Activated T-helper 17 cell treated with anti-CD3 and anti-CD28 coated beads, Interleukin-2, amount 50 U/mL, for 72 hours (primary cell): ENCODE results near the gene RNF130. TPM values are rescaled to one million over a fixed set of nuclear protein-coding genes. Genes with fewer than 3 reads are reported as not detected.

Source experiments
- ATAC-seq: fragments of 150-1000 bp; cut with Tn5 transposase; replicated peaks from 2 replicates; pipeline ENCODE4 v1.10.0; 2021; ENCODE audit warnings: mild to moderate bottlenecking, moderate library complexity
- H3K27ac Mint-ChIP-seq: one replicate; pipeline ENCODE4 v1.8.0; 2022; ENCODE audit warnings: mixed read lengths
- H3K27me3 Mint-ChIP-seq: one replicate; pipeline ENCODE4 v1.8.0; 2022; ENCODE audit warnings: mixed read lengths
- H3K36me3 Mint-ChIP-seq: one replicate; pipeline ENCODE4 v1.8.0; 2022; ENCODE audit warnings: low read depth, mild to moderate bottlenecking, mixed read lengths
- H3K4me1 Mint-ChIP-seq: one replicate; pipeline ENCODE4 v1.8.0; 2022; ENCODE audit warnings: mixed read lengths
- H3K4me3 Mint-ChIP-seq: one replicate; pipeline ENCODE4 v1.8.0; 2022; ENCODE audit warnings: mild to moderate bottlenecking, mixed read lengths
- H3K9me3 Mint-ChIP-seq: one replicate; pipeline ENCODE4 v1.8.0; 2022; ENCODE audit warnings: mixed read lengths
- total RNA-seq, 2 donors: library from RNA; stranded (reverse); gene quantifications; one replicate each; pipeline ENCODE4 v1.2.3, GENCODE V29; 2022

The RNF130 gene
- total RNA-seq, 2 donors from 2014 or later: 9.0 TPM

DNA sequence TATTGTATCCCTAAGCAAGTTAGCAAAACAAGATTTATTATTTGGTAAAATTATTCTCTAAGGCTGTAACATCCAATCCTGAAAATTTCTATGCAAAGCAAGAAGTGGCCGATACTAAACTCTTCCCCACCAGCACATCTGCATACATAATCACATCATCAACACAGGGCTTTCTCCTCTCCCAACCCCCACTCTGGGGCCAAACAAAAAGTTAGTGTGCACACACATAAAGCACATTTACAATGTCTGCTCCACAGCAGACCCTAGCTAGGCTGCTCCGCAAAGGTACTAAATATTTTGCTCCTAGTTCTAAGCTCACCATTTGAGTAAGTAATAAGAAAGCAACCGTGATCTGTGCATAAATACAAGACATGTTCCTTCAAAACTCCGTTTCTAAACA is 3.6 kb downstream of the RNF130 start:
- ATAC-seq: no peak
- peaks cover 4% of the 10 kb centered on the region for H3K4me1 Mint-ChIP-seq
- H3K27me3 Mint-ChIP-seq: no peaks in the 10 kb centered on the region
- H3K36me3 Mint-ChIP-seq: no peaks in the 10 kb centered on the region
- H3K27ac Mint-ChIP-seq: no peak overlapping the region
- no peaks in the 10 kb centered on the region for H3K9me3 Mint-ChIP-seq
- H3K4me3 Mint-ChIP-seq: no peak overlapping the region

DNA sequence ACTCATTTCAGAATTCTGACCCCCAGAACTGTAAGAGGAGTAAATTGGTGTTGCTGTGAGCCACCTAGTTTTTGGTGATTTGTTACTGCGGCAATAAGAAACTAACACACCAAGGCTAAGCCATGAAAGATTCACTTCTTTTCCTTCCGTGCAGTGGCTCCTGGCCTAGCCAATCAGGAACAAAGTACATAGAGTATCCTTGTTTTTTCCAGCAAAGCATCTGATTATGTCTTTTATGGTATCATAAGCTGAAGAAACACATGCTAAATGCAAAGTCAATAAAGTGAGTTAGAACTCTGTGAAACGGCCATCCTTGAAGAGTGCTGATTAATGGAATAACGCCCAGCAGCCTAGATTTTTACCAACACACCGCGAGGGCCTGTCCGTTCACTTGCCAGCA is 11.4 kb downstream of the RNF130 start:
- H3K9me3 Mint-ChIP-seq: no peaks in the 10 kb centered on the region

DNA sequence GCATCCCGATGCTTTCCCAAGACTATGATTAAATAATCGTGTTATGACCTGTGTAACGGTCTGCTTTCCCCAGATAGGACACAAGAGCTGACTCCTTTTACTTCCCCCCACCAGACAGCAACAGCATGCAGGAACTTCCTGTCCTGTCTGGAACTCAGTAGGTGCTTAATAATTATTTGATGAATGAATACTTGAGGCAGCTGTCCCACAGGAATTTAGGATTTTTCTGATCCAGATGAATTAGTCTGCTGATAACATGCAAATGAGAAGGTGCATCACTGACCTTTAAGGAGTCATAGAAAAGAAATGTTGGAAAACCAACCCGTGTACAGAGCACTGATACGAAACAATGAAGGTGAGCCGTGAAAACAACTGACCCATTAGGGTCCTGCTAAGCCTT is 12.2 kb downstream of the RNF130 start:
- no peaks in the 10 kb centered on the region for H3K9me3 Mint-ChIP-seq
- no peaks in the 10 kb centered on the region for H3K27me3 Mint-ChIP-seq
- peaks cover 4% of the 10 kb centered on the region for H3K4me1 Mint-ChIP-seq
- ATAC-seq: no peak
- H3K4me3 Mint-ChIP-seq: no peak overlapping the region
- H3K36me3 Mint-ChIP-seq: no peaks in the 10 kb centered on the region
- no peak overlapping the region for H3K27ac Mint-ChIP-seq

More for the DNA sequence above, 11.4 kb downstream of the RNF130 start:
- no peak overlapping the region for H3K27ac Mint-ChIP-seq
- H3K4me1 Mint-ChIP-seq: peaks cover 4% of the 10 kb centered on the region
- no peaks in the 10 kb centered on the region for H3K36me3 Mint-ChIP-seq
- no peak overlapping the region for H3K4me3 Mint-ChIP-seq
- ATAC-seq: no peak
- no peaks in the 10 kb centered on the region for H3K27me3 Mint-ChIP-seq

DNA sequence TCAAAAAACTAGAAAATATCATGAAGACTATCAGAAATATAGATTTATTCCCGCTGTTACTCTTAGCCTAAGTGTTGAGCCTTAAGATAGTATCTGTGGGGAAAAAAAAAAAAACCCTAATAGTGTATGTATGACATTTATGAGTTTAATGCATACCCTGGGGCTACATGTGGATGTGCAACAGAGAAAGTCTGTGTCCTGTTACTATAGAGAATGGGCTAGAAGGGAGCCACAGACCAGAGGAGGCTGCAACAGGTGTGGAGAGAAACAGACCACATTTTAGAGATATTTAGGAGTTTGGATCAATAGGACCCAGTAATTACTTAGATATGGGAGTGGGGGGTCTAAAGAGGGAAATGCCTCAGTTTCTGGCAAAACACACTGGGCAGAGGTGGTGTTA is 15.4 kb downstream of the RNF130 start:
- no peaks in the 10 kb centered on the region for H3K27me3 Mint-ChIP-seq
- H3K36me3 Mint-ChIP-seq: no peaks in the 10 kb centered on the region
- peaks cover 4% of the 10 kb centered on the region for H3K4me1 Mint-ChIP-seq
- H3K27ac Mint-ChIP-seq: no peak overlapping the region
- no peaks in the 10 kb centered on the region for H3K9me3 Mint-ChIP-seq
- no peak overlapping the region for H3K4me3 Mint-ChIP-seq
- no peak for ATAC-seq

DNA sequence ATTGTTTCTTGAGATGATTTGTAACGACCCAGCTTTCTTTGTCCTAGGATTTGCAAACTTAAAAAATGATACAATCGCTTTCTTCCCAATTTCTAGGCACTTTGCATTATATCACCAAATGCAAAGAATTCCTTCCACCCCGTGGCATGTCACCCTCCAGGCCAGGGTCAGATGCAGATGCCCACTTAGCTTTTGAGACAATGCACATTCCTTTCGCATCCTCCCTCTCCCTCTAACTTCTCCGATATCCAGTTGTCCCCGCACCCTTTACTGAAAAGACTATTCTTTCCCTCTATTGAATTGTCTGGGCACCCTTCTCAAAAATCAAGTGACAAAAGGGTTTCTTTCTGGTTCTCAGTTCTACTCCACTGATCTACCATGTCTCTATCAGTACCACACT is 17.3 kb downstream of the RNF130 start:
- Mint-ChIP-seq H3K27me3 (no peaks in the 10 kb centered on the region), H3K4me1 (peaks cover 4% of the 10 kb centered on the region), H3K4me3 (no peak overlapping the region), H3K27ac (no peak overlapping the region), H3K36me3 (no peaks in the 10 kb centered on the region), H3K9me3 (no peaks in the 10 kb centered on the region)
- no peak for ATAC-seq

DNA sequence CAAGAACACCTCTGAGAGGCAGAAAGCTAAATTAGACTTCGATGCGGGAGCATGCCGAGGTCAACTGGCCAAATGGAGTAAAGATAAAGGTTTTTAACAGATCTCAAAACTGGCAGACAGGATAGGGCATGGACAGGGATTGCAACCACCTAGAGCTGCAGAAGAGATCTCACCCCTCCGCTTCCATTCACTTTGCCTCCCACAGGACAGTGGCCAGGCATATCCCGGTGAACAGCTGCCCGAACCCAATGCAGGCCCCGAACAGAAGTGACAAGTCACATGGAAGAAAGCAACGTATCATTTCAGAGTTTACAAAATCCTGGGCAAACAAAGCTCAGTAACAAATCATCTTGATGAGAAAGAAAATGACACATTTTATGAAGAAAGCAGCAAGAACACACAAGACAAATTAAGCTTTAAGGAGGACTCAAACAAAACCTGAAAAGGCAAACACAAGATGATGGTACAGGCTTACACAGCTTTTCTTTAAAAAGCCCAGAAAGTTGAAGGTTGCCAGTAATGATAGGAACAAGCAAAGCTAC is 18.4 kb downstream of the RNF130 start:
- Mint-ChIP-seq H3K9me3 (no peaks in the 10 kb centered on the region), H3K27me3 (no peaks in the 10 kb centered on the region), H3K36me3 (no peaks in the 10 kb centered on the region), H3K27ac (no peak overlapping the region), H3K4me3 (no peak overlapping the region), H3K4me1 (peaks cover 4% of the 10 kb centered on the region)
- ATAC-seq: no peak

DNA sequence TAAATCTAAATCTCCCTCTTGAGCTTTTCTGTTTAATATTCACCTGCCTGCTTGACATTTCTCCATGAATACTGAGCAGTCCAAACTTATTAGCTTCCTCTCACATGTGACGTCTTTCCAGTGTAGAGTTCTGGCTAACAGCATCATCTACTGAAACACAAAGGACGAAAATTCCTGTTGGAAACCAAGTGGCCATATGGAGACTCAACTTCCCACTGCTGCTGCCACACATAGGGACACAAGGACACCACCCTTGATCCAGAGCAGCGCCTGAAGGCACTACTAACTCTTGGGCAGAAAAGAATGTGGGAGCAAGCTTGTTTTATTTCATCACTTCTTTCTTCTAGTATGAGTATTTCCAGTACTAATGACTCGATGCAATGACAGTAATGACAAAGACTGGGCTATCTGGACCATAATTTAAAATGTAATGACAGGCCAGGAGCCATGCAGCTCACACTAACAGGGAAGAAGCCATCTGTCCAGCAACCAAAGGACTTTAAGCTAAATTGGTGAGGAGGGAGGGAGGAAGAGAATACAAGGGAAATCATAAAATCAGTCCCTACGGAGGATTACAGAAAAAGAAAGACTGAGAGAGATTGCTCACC is 19.2 kb downstream of the RNF130 start:
- Mint-ChIP-seq H3K4me1 (peaks cover 4% of the 10 kb centered on the region), H3K27ac (no peak overlapping the region), H3K27me3 (no peaks in the 10 kb centered on the region)

DNA sequence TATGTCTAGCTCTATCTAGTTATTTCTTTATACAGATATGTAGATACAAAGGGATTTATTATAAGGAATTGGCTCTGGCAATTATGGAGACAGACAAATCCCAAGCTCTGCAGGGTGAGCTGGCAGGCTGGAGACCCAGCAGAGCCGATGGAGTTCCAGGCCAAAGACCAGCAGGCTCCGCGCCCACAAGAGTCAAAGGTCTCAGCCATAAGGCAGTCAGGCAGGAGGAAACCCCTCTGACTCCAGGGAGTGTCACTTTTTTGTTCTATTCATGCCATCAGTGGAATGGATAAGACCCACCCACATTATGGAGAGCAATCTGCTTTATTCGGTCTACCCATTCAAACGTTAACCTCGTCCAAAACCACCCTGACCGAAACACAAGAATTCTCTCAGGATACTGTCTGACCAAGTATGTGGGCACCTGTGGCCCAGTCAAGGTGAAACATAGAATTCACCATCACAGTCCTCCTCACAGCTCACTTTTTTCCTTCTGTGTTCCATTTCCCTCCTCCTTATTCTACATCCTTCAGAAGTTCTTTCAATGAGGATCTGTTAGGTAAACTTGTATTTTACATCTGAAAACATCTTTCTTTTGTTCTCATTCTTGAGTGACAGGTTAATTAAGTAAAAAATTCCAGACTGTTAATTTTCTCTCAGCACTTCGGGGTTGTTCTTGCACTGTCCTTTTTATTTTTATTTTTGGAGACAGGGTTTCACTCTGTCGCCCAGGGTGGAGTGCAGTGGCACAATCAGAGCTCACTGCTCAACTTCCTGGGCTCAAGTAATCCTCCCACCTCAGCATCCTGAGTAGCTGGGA is 21.2 kb downstream of the RNF130 start:
- H3K27ac Mint-ChIP-seq: no peak overlapping the region
- no peaks in the 10 kb centered on the region for H3K27me3 Mint-ChIP-seq
- ATAC-seq: no peak
- H3K4me3 Mint-ChIP-seq: no peak overlapping the region
- peaks cover 4% of the 10 kb centered on the region for H3K4me1 Mint-ChIP-seq
- H3K9me3 Mint-ChIP-seq: no peaks in the 10 kb centered on the region
- no peaks in the 10 kb centered on the region for H3K36me3 Mint-ChIP-seq

More for the DNA sequence above, 19.2 kb downstream of the RNF130 start:
- Mint-ChIP-seq H3K4me3 (no peak overlapping the region), H3K36me3 (no peaks in the 10 kb centered on the region), H3K9me3 (no peaks in the 10 kb centered on the region)
- peak; percentile 21 for ATAC-seq

DNA sequence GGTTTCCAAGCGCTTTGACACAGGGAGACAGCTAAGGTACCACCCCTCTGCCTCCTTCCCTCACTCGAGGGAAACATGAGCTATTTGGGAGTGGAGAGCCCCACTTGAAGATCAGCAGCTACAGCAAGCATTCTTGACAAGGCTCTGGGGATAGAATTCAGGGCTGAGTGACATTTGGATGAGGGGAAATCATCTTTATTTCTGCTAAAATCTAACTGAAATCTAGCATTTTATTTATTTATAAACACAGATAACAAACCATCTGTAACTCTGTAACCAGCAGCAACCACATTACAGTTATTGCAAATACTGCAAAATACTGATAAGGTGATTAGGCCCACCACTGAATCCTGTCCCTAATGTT is 22.4 kb downstream of the RNF130 start:
- H3K4me3 Mint-ChIP-seq: no peak overlapping the region
- ATAC-seq: no peak
- H3K27me3 Mint-ChIP-seq: no peaks in the 10 kb centered on the region
- no peak overlapping the region for H3K27ac Mint-ChIP-seq
- H3K9me3 Mint-ChIP-seq: no peaks in the 10 kb centered on the region
- H3K4me1 Mint-ChIP-seq: peaks cover 4% of the 10 kb centered on the region
- no peaks in the 10 kb centered on the region for H3K36me3 Mint-ChIP-seq

DNA sequence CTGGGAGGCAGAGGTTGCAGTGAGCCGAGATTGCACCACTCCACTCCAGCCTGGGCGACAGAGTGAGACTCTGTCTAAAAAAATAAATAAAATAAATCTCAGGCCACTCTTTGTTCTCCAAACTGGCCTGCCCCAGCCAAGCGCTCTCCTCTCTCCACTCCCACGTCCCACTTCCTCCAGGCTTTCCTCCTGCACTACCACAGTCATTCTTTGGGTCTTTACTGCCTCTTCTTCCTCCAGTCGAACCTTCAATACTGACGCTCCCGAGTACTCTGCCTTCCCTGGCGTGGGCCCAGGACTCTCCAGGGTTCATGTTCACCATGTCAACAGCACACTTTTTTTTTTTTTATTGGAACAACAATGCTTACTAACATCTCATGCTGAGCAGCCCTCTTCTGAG is 23.9 kb downstream of the RNF130 start:
- Mint-ChIP-seq H3K9me3 (no peaks in the 10 kb centered on the region), H3K27me3 (no peaks in the 10 kb centered on the region), H3K36me3 (no peaks in the 10 kb centered on the region), H3K4me1 (peaks cover 4% of the 10 kb centered on the region), H3K4me3 (no peak overlapping the region), H3K27ac (no peak overlapping the region)
- no peak for ATAC-seq

DNA sequence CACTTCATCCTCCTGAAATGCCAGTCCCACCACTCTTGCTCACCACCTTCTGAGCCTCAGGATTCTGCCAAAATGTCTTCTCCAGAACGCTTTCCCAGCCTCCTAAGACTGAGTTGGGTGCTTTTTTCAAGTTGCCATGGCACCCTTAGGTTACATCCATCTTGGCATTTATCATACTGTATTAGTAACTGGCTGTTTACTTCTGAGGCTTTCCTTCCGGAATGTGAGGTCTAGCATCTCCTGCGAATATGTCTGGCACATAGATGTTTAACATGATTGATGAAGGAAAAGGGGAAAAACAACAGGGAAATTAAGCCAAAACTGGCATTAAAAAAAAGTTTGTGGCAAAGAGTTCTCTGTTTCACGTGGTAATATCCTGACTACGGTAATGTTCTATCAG is 24.9 kb downstream of the RNF130 start:
- Mint-ChIP-seq H3K36me3 (no peaks in the 10 kb centered on the region), H3K27ac (no peak overlapping the region), H3K4me1 (no peaks in the 10 kb centered on the region), H3K9me3 (no peaks in the 10 kb centered on the region), H3K4me3 (no peak overlapping the region), H3K27me3 (no peaks in the 10 kb centered on the region)
- no peak for ATAC-seq

DNA sequence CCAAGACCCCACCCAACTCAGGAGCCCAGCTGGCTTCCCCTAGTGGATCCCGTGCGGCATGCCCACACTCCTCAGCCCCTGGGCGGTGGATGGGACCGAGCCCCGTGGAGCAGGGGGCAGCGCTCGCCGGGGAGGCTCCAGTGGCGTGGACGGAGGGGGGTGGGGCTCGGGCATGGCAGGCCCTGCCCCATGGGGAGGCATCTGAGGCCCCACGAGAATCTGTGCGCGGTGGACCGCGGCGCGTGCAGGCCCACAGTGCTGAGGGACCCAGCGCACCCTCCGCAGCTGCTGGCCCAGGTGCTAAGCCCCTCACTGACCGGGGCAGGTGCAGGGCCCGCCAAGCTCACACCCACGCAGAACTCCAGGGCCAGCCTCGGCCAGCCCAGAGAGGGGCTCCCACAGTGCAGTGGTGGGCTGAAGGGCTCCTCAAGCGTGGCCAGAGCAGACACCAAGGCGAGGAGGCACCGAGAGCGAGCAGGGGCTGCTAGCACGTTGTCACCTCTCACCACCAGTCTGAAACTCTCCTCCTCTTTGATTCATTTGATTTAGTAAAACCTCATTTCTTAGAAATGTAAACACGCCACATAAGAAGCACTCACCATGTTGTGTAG is 25.6 kb downstream of the RNF130 start:
- Mint-ChIP-seq H3K9me3 (no peaks in the 10 kb centered on the region), H3K4me3 (no peak overlapping the region), H3K36me3 (no peaks in the 10 kb centered on the region), H3K27me3 (no peaks in the 10 kb centered on the region), H3K27ac (no peak overlapping the region), H3K4me1 (no peaks in the 10 kb centered on the region)
- no peak for ATAC-seq

DNA sequence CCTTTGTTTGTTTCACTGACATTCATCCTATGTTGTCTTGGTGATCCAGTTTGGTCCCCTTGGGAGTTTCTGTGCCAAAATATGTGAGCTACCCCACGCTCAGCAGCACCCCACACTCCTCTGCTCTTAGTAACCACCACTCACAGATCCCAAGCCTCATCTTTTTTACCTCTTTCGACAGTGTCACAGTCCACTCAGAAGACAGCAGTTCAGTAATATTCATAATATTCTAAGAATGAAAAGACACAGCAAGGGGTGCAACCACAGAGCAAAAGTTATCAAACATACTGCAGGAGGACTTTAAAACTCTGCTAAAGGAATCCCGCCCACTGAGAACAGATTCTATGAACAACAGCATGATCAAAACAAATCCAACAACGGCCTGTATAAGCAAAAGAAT is 28.2 kb downstream of the RNF130 start:
- H3K9me3 Mint-ChIP-seq: no peaks in the 10 kb centered on the region
- ATAC-seq: no peak
- H3K4me1 Mint-ChIP-seq: no peaks in the 10 kb centered on the region
- H3K36me3 Mint-ChIP-seq: peaks cover 19% of the 10 kb centered on the region
- H3K27me3 Mint-ChIP-seq: no peaks in the 10 kb centered on the region
- no peak overlapping the region for H3K4me3 Mint-ChIP-seq
- H3K27ac Mint-ChIP-seq: no peak overlapping the region

DNA sequence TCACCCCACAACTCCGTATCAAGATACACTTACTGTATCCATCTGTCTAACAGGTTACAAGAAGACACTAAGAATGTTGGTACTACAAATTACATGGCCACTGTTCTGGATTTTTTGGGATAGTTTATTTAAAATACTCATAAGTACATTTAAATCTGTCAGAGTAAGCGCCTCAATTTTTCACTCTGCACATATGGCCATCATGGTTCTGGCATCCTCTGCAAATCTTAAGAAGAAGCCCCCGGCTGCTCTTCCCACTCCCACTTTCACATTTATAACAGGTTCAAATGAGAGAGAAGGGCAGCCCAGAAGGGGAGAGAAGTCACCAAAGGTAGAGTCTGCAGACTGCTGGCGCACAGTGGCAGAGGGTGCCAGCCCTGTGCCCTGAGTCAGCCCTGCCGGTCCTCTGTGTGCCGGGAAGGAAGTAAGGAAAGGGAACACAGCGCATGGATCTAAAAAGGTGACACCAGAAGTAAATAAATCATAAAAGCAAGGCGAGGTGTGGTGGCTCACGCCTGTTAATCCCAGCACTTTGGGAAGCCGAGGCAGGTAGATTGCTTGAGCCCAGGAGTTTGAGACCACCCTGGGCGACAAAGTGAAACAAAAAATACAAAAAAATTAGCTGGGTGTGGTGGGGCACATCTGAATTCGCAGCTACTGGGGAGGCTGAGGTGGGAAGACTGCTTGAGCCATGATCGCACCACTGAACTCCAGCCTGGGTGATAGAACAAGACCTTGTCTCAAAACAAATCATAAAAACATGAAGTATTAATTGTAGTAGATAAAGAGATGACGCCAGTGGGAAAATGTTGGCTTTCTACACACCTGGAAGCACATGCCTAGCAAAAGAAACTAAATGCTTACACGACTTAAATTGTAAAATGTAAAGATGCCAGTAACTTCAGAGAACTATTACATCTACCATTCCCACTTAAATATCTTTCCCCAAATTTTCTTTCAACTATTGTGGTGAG is 30.0 kb downstream of the RNF130 start:
- Mint-ChIP-seq H3K9me3 (no peaks in the 10 kb centered on the region), H3K27ac (no peak overlapping the region), H3K36me3 (peaks cover 36% of the 10 kb centered on the region), H3K4me1 (no peaks in the 10 kb centered on the region), H3K27me3 (no peaks in the 10 kb centered on the region), H3K4me3 (no peak overlapping the region)
- ATAC-seq: no peak
